Measurements from ENCODE around the gene LRRC4. TPM values are rescaled to one million over a fixed set of nuclear protein-coding genes. Genes with fewer than 3 reads are reported as not detected.

The LRRC4 gene
- total RNA-seq, 1 donor from 2014 or later = 0.70 TPM

GRCh38 chr7:128027485-128027980, 3.7 kb downstream of the LRRC4 start:
- DNase-seq (ENCODE audit: extremely low spot score, unreplicated experiment) = no peak
- Mint-ChIP-seq H3K4me1 (ENCODE audit: unreplicated experiment) (peaks cover 17% of the 10 kb centered on the region), H3K27ac (ENCODE audit: unreplicated experiment) (no peak overlapping the region), H3K9me3 (ENCODE audit: unreplicated experiment) (no peaks in the 10 kb centered on the region), H3K27me3 (ENCODE audit: unreplicated experiment) (no peaks in the 10 kb centered on the region), H3K4me3 (ENCODE audit: unreplicated experiment) (no peak overlapping the region), H3K36me3 (ENCODE audit: unreplicated experiment) (peaks cover 9% of the 10 kb centered on the region)
- no peak for TF ChIP-seq CTCF (IDR thresholded peaks at IDR 0.05)

DNA sequence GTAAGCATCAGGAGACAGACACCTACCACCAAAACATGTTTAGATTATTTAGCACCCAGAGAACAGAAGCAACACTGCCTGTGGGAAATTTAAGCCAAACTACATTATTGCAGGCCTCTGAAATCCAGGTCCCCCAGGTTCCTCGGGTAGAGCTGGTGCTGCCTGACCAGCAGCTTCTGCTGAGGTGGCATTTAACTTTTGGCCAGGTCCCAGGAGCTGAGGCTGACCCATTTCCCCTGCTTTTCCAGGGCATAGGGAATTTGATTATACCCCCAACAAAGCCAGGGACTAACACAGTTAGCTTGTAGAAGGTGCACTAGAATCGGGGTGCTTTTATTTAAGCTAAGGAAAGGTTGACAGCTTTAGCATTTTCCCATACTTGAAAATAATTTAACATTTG, 4.7 kb downstream of the LRRC4 start:
- Mint-ChIP-seq H3K36me3 (ENCODE audit: unreplicated experiment) (peaks cover 9% of the 10 kb centered on the region), H3K4me1 (ENCODE audit: unreplicated experiment) (peaks cover 22% of the 10 kb centered on the region)

GRCh38 chr7:128025819-128026218, 5.4 kb downstream of the LRRC4 start:
- Mint-ChIP-seq H3K36me3 (ENCODE audit: unreplicated experiment) (peaks cover 9% of the 10 kb centered on the region), H3K4me1 (ENCODE audit: unreplicated experiment) (peaks cover 23% of the 10 kb centered on the region), H3K4me3 (ENCODE audit: unreplicated experiment) (no peak overlapping the region), H3K27ac (ENCODE audit: unreplicated experiment) (no peak overlapping the region), H3K27me3 (ENCODE audit: unreplicated experiment) (no peaks in the 10 kb centered on the region), H3K9me3 (ENCODE audit: unreplicated experiment) (no peaks in the 10 kb centered on the region)
- no peak for TF ChIP-seq CTCF (IDR thresholded peaks at IDR 0.05)
- no peak for DNase-seq (ENCODE audit: extremely low spot score, unreplicated experiment)

More for the DNA sequence above, 4.7 kb downstream of the LRRC4 start:
- H3K4me3 Mint-ChIP-seq (ENCODE audit: unreplicated experiment) = no peak overlapping the region
- H3K27ac Mint-ChIP-seq (ENCODE audit: unreplicated experiment) = no peak overlapping the region
- no peak for TF ChIP-seq CTCF (IDR thresholded peaks at IDR 0.05)
- H3K9me3 Mint-ChIP-seq (ENCODE audit: unreplicated experiment) = no peaks in the 10 kb centered on the region
- DNase-seq (ENCODE audit: extremely low spot score, unreplicated experiment) = no peak
- H3K27me3 Mint-ChIP-seq (ENCODE audit: unreplicated experiment) = no peaks in the 10 kb centered on the region

- no peaks in the 10 kb centered on the region for H3K27me3 Mint-ChIP-seq (ENCODE audit: unreplicated experiment)
- H3K27ac Mint-ChIP-seq (ENCODE audit: unreplicated experiment) = no peak overlapping the region
- H3K36me3 Mint-ChIP-seq (ENCODE audit: unreplicated experiment) = peaks cover 11% of the 10 kb centered on the region
- no peaks in the 10 kb centered on the region for H3K9me3 Mint-ChIP-seq (ENCODE audit: unreplicated experiment)
- peaks cover 19% of the 10 kb centered on the region for H3K4me1 Mint-ChIP-seq (ENCODE audit: unreplicated experiment)
- TF ChIP-seq CTCF (IDR thresholded peaks at IDR 0.05) = no peak
- H3K4me3 Mint-ChIP-seq (ENCODE audit: unreplicated experiment) = no peak overlapping the region
- no peak for DNase-seq (ENCODE audit: extremely low spot score, unreplicated experiment)
These were observed 5.9 kb downstream of the LRRC4 start for GRCh38 chr7:128025380-128025779.

DNA sequence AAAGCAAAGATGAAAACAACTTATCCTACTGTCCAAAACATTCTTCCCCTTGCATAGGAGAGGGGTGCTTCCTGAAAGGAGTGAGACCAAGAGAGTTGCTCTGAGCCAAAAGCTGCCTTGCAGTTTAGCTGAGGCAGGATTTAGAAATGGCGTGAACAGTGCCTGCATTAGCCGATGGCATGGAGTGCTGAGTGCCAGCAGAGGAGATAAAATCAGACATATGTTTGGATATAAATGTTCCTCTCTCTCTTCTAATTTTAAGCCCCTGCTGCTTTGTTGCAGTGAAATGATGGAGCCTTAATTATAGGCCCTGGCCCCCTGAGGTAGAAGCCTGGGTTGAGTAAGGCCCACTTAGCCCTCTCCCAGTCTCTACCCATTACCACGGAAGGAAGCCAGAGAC, 7.1 kb downstream of the LRRC4 start:
- no peak for DNase-seq (ENCODE audit: extremely low spot score, unreplicated experiment)
- peaks cover 8% of the 10 kb centered on the region for H3K36me3 Mint-ChIP-seq (ENCODE audit: unreplicated experiment)
- no peaks in the 10 kb centered on the region for H3K27me3 Mint-ChIP-seq (ENCODE audit: unreplicated experiment)
- peaks cover 16% of the 10 kb centered on the region for H3K4me1 Mint-ChIP-seq (ENCODE audit: unreplicated experiment)
- TF ChIP-seq CTCF (IDR thresholded peaks at IDR 0.05) = no peak
- H3K27ac Mint-ChIP-seq (ENCODE audit: unreplicated experiment) = no peak overlapping the region
- no peaks in the 10 kb centered on the region for H3K9me3 Mint-ChIP-seq (ENCODE audit: unreplicated experiment)
- no peak overlapping the region for H3K4me3 Mint-ChIP-seq (ENCODE audit: unreplicated experiment)
